H1 (cell line): ENCODE results near the gene TRIP13. TPM values are rescaled to one million over a fixed set of nuclear protein-coding genes. Genes with fewer than 3 reads are reported as not detected.
A peak's percentile ranks its signal among the peaks of the same experiment; 100 is the strongest.

ENCODE experiments used
- CHD2 ChIP-seq: IDR thresholded peaks from 2 replicates; pipeline ENCODE4 v1.6.1; 2012; ENCODE audit warnings: low read length, improper control_type of control experiment
- TCF12 ChIP-seq: IDR thresholded peaks from 2 replicates; pipeline ENCODE4 v1.6.1; 2011; ENCODE audit warnings: low read depth, mild to moderate bottlenecking, low read length
- polyA plus RNA-seq, 7 experiments: library from polyadenylated mRNA; depleted of rRNA in 3 of 7; stranded (reverse) in 5 of 7; unstranded in 2 of 7; fragments of >200 nt in 5 of 7; fragments of 200-250 nt in 2 of 7; gene quantifications; 1 replicate in 5 of 7; 2 replicates in 1 of 7; 4 replicates in 1 of 7; pipeline versions ENCODE4 v1.2.1 to v1.2.3, GENCODE V29; 2011 to 2013; ENCODE audit warnings: missing spikeins in 2 of 7, mixed read lengths in 2 of 7
- total RNA-seq: library from RNA; stranded (reverse); fragmentation: NEBNext Ultra II Directional; extraction: Animal tissue kit (Norgen Biotek cat#: 25700); gene quantifications from 2 replicates; pipeline ENCODE4 v1.2.1, GENCODE V29; 2021
- TF ChIP-seq, protein P1 (sequence below), 3 experiments: IDR thresholded peaks; 1 replicate in 2 of 3; 2 replicates in 1 of 3; pipeline versions ENCODE4 v1.5.1 to v1.6.1; 2011; ENCODE audit warnings: low read length in 3 of 3, mild to moderate bottlenecking in 3 of 3, inconsistent platforms in 2 of 3, low read depth in 1 of 3, moderate library complexity in 1 of 3; ENCODE audit not compliant: insufficient read depth in 1 of 3; ENCODE audit errors: control extremely low read depth in 1 of 3

The TRIP13 gene
- total and polyA plus RNA-seq, 2 of the 8 experiments (the other 6 are each of a cell fraction or from before 2014, with no cell fraction given): 20.0 to 39.2 TPM

DNA sequence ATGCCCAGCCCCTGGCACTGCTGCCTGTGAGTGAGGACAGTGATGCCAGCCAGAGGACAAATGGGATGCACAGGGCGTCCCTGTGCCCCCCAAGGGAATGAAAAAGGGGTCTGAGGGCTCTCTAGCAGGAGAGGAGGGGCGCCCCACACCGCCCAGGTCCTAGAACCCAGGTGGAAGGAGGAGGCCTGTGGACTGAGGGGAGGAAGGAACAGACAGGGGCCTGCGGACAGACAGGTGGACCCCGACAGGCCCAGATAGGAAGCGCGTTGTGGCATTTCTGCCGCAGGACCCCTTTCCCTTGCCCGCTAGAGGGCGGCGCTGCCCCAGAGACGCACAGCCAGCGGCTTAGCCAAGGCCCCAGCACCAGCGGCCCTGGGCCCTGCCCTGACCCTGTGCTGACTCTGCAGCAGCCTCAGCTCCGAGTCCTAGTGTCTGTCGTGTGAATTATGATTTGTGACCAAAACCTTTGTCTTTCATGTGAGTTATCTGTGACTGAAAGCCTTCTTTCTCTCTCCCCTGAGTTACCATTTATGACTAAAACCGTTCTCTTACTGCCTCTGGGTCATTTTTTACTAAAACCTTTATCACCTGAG, 30.7 kb downstream of the TRIP13 start (continued):
- TF ChIP-seq, protein P1, sequence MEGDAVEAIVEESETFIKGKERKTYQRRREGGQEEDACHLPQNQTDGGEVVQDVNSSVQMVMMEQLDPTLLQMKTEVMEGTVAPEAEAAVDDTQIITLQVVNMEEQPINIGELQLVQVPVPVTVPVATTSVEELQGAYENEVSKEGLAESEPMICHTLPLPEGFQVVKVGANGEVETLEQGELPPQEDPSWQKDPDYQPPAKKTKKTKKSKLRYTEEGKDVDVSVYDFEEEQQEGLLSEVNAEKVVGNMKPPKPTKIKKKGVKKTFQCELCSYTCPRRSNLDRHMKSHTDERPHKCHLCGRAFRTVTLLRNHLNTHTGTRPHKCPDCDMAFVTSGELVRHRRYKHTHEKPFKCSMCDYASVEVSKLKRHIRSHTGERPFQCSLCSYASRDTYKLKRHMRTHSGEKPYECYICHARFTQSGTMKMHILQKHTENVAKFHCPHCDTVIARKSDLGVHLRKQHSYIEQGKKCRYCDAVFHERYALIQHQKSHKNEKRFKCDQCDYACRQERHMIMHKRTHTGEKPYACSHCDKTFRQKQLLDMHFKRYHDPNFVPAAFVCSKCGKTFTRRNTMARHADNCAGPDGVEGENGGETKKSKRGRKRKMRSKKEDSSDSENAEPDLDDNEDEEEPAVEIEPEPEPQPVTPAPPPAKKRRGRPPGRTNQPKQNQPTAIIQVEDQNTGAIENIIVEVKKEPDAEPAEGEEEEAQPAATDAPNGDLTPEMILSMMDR (IDR thresholded peaks at IDR 0.05; ENCODE audit: control extremely low read depth in 1 of 3, insufficient read depth in 1 of 3, low read depth in 1 of 3, low read length in 3 of 3): peak; percentile 94 to 98 (median 96)
- TF ChIP-seq CHD2 (peak; percentile 33; the same call in 1 of the 2 replicates), TCF12 (no peak)
